Testis (tissue), 2 donors: ENCODE measurements around the gene SCAF11.

Experiments used
- CTCF ChIP-seq, 3 experiments: fragments of 450-650 bp in 2 of 3; fragments of 200-600 bp in 1 of 3; sonication (generic) in 1 of 3; IDR thresholded peaks; one replicate each; pipeline ENCODE4 v1.5.1; 2016 to 2019; ENCODE audit warnings: antibody characterized with exemption in 3 of 3, mild to moderate bottlenecking in 2 of 3, moderate library complexity in 1 of 3
- POLR2A ChIP-seq: fragments of 450-650 bp; IDR thresholded peaks from one replicate; pipeline ENCODE4 v1.6.1; 2017; ENCODE audit warnings: antibody characterized with exemption, mild to moderate bottlenecking, moderate library complexity

- TF ChIP-seq CTCF (IDR thresholded peaks at IDR 0.05) (no peak), POLR2A (no peak)
Observed at GRCh38 chr12:45913631-45914030, 76.7 kb downstream of the SCAF11 start.
